Suppressor macrophage (primary cell): ENCODE data around the gene HDAC4.

Experiments used
- DNase-seq, 4 experiments: peaks; one replicate each; pipeline ENCODE4 v3.0.0-alpha.2; 2020 to 2022

Gene HDAC4

DNA sequence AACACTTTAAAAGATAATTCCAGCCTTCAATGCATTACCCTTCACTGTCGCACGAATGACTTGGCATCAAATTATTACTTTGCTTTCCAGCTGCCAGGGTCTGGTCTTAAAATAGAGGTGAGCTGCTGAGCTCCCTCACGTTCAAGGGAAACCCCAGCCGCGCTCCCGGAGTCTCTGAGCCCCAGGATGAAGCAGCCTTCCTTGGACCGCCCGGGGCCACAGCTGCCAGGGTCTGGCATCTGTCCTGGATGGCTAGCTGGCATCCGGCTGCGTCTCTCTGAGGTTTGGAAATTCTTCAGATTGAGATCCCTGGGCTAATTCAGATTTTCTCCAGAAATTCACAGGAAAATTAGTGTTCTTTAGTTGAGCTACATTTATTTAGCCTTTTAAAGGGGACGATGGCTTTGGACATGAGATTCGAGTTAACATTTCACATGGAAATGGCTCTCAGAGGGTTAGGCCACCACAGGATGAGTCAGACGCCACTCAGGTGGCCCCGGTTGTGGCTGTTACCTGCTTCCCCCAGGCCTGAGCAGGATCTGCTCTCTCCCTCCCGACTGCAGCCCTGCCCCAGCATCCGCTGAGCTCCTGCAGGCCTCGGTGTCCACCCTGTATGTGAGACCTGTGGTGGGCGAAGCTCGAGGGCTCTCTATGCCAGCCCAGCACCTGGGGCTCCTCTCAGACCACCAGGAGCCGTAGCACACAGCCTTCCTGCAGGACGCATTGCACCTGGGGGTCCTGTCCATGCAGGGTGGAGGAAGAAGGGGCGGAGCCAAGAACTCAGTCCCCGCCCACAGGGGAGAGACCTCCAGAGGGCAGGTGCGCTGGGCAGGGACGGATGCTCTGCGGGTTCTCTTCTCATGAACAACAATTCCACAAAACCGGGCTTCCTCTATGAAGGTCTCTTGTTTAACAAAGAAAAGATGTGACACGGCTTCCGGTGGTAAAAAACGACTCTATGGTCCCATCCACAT lies 297.4 kb downstream of the HDAC4 start:
- no peak for DNase-seq

- DNase-seq, result no peak
These were observed 298.6 kb downstream of the HDAC4 start for GRCh38 chr2:239102266-239102665.

DNA sequence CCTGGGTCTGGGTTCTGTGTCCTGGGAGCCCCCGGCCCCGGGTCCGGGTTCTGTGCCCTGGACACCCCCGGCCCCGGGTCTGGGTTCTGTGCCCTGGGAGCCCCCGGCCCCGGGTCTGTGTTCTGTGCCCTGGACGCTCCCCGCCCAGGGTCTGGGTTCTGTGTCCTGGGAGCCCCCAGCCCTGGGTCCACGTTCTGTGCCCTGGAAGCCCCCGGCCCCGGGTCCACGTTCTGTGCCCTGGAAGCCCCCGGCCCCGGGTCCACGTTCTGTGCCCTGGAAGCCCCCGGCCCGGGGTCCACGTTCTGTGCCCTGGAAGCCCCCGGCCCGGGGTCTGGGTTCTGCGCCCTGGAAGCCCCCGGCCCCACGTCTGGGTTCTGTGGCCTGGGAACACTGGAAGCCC lies 299.0 kb downstream of the HDAC4 start:
- no peak for DNase-seq

GRCh38 chr2:239101071-239101470 lies 299.7 kb downstream of the HDAC4 start:
- no peak for DNase-seq

GRCh38 chr2:239099474-239099873 lies 301.3 kb downstream of the HDAC4 start:
- no peak for DNase-seq

DNA sequence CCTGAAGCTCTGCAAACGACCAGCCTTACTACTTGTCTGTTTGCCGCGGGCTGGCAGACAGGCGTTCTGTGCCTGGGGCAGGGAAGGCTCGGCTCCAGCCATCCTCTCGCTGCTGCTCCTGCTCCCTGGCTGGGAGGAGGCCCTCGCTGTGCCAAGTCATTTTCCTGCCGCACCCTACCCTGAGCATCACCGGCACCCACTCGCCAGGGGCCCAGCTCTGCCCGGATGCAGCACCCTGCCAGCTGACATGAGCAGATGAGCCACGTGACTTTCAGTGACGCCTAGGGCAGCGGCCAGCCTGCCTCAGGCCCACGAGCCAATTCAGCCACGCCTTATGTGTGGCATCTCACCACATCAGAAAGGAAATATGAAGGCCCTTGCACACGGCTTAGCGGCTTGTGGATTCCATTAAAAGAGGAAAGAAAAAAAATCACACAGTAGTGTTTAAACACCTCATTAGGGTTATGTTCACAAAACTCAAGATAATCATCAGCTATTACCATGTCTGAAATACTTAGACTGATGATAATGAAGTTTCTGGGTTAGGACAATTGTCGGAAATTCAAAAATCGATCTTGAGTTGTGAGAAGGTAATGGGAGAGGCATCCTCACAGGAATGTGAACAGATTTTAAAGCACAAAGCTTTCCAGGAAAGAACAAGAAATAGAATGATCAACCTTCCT lies 302.4 kb downstream of the HDAC4 start:
- DNase-seq, result no peak

DNA sequence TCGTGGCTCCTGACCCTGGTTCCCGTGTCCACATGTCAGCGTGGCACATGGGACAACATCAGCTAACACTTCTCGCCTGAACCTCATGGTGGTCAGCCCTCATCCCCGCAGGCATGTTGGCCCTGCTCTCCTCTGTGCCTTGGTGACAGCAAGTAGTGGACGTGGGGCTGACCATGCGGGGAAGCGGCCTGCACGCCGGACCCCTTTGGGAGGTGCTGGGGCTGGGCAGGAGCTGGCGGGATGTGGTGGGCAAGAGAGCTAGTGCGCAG lies 303.5 kb downstream of the HDAC4 start:
- no peak for DNase-seq

GRCh38 chr2:239096676-239097427 lies 304.0 kb downstream of the HDAC4 start:
- no peak for DNase-seq

GRCh38 chr2:239095460-239096081 lies 305.2 kb downstream of the HDAC4 start:
- DNase-seq, result no peak

GRCh38 chr2:239094867-239095266 lies 306.0 kb downstream of the HDAC4 start:
- no peak for DNase-seq

- DNase-seq, result no peak
These were observed 306.9 kb downstream of the HDAC4 start for GRCh38 chr2:239093952-239094351.

- no peak for DNase-seq
These were observed 307.3 kb downstream of the HDAC4 start for GRCh38 chr2:239093542-239093941.

DNA sequence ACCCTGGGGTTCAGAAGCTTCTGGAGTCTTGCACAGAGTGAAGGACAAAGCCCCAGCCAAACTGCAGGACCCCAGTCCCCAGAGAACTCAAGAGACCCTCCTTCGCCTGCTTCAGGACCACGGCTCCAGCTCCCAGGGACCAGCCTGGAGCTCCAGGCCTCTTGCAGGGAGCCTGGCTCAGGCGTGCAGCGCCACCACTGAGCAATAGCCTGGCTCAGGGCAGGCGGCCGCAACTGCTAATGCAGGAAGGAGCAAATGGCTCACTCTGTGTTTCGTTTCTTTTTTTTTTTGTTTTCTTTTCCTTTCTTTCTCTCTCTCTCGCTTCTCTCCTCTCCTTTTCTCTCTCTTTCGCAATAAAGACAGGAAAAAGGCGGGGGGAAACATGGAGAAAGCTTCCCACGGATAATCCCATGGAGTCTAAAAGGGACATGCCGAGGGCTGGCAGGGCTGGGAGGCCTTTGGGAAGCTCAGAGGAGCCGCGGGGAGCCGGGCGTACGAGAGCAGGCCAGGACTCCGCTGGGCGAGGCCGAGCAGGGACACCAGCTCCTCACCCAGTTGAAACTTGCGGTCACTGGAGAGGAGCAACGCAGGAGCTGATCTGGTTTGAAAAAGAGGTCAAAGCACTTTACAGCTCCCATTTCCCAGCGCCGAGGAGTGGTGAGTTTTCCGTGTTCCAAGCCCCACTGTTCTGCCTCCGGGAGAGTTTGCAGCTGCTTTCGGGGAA lies 308.1 kb downstream of the HDAC4 start:
- DNase-seq, result no peak

GRCh38 chr2:239089884-239090283 lies 310.9 kb downstream of the HDAC4 start:
- DNase-seq, result no peak

DNA sequence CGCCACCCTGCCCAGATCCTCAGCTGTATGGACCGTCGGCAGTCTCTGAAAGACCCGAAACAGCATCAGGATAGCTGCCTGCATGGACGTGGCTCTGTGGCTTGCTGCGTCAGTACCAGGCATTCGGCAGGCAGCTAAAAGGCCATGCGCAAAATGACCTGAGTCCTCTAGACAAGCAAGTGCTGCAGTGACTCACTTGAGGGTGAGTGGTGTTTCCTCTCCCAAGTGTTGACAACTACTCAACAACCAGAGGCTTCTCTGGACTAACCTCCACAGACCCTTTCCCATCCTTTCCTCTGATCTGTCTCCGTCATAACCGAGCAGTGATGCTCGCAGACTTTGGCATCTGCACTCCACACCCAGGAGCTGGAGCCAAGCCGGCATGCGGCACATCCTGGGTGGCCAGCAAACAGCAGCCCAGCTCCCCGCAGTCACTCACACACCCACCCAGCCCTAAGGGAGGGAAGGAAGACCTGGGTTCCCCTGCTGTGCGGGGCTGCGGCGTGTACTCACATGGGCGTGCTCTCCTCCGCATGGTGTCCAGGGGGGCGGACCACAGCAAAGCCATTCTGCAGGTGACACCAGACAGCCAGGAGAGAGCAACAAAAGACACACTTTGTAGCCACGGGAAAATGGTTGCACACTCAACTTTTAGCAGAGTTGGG lies 313.6 kb downstream of the HDAC4 start:
- no peak for DNase-seq

DNA sequence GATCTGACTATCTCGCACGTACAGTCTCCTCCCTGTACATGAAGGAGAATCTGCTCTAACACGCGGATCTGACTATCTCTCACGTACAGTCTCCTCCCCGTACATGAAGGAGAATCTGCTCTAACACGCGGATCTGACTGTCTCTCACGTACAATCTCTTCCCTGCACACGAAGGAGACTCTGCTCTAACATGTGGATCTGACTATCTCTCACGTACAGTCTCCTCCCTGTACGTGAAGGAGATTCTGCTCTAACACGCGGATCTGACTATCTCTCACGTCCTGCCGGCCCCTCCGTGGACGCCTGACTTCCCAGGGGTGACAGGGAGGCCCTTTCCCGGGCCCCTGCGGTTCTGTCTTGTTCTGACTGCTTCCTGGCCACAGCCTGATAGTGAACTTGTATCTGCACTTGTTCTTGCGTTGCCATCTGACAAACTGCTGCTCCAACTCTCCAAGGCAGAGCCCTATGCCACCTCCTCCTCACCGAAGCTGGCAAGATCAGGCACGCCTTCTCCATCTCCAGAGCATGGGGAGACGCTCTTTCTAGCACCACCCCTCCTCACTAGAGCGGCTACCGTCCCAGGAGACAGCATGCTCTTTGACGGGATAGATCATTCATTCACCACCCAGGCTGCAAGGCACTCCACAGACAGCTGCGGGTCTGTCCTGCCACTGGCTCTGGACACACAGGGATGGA lies 314.3 kb downstream of the HDAC4 start:
- DNase-seq, result no peak

GRCh38 chr2:239085201-239085992 lies 315.4 kb downstream of the HDAC4 start:
- no peak for DNase-seq

DNA sequence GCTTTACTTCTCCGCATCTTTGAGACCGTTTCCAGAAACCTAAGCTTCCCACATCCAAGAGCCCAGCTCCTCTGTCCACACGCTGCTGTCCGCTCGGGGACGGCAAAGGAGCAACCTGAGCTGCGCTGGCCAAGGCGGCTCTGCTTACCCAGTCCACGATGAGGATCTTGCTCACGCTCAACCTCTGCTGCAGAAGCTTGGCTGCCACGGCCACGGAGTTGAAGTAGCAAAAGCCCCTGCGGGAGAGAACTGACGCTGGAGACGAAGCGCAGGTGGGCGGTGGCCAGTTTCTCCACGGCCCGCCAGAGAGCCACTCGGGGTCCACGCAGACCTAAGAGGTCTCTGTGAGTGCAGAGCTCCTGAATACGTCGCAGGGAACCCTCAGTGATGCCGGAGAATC lies 316.8 kb downstream of the HDAC4 start:
- no peak for DNase-seq

DNA sequence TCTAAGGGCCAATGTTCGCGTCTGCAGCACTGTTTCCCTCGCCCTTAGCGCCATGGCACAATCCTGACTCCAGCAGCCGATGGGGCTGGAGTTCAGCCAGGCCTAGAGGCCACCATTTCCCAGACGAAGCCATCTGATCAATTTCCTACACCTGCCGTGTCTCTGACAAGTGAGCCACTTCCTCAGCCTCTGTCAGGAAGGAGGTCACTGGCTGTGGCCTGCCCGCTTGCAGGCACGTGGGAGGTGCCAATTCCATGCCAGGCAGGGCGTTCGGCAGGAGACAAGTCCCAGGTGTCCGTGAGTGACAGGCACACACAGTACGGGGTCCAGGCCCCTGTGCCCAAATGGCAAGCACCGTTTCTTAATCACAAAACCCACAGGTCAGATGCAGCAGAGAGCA lies 318.4 kb downstream of the HDAC4 start:
- no peak for DNase-seq

GRCh38 chr2:239081622-239082021 lies 319.2 kb downstream of the HDAC4 start:
- no peak for DNase-seq
